NCI-H226 (cell line): ENCODE results near the gene GDF11.

Experiments used
- DNase-seq: peaks from one replicate; pipeline ENCODE4 v3.0.0-alpha.2; 2015

Gene GDF11

DNA sequence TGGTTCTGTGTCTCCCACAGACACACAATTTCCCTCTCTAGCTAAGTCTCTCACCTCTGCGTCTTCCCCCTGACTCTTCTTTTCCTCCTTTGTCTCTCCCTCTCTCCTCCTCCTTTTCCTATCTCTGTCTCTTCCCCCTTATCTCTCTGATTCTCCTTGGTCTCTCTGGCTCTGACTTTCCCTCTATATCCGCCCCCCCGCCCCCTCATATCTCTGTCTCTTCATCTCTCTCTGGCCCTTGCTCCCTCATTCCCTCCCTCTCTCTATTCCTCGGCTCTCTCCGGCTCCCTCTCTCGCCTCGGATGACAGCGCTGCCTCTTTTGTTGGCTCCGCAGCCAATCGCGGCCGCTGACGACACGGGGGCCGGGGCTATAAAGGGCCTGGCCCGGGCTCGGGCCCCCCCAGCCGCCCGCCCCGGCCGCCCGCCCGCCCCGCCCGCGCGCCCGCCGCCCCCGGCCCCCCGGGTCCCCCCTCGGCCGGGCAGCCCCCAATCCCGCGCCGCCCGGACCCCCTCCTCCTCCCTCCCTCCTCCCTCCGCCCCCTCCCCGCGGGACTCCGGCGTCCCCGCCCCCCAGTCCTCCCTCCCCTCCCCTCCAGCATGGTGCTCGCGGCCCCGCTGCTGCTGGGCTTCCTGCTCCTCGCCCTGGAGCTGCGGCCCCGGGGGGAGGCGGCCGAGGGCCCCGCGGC, at the start of gene GDF11:
Gene GDF11 (plus strand): TSS at position 404 of the 687 bp plus-strand sequence. CDS start 195 bp downstream, at position 599.
- DNase-seq: peak; percentile 82

DNA sequence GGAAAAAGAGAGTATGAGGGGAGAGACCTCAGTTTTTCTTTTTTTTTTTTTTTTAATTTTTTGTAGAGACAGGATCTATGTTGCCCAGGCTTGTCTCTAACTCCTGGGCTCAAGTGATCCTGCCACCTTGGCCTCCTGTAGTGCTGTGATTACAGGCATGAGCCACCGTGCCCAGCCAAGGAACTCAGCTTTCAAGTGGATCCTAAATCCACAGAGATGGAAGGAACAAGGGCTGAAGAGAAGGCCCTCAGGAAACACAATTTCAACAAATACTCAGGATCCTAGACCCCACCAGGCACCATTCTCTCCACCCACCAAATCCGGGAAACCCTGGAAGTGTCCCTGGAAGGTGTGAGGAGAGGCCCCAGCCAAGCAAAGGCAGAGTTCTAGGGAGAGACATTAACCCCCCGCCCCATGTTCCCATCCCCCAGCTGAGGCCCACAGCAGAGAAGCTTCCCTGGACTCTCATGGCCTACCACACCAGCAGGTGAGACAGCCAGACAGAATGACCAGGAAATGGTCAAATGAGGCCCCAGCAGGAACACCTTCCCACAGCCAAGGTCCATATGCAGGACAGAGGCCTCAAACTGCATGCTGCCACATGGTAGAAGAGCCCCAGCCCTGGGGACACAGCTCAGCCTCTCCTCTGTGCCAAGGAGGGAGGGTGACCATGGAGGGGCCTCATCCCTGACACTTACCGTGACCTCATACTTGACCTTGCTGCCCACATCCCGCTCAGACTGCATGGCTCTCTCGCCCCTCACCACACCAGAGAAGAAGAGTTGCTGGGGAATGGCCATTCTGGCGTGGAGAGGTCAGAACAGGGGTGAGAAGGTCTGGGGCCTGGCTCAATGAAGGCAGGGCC, 49.4 kb upstream of the GDF11 start:
- DNase-seq: no peak

- no peak for DNase-seq
Measured at GRCh38 chr12:55694188-55694515, 48.8 kb upstream of the GDF11 start.

GRCh38 chr12:55694651-55695050, 48.3 kb upstream of the GDF11 start:
- no peak for DNase-seq

- no peak for DNase-seq
Measured at GRCh38 chr12:55695349-55695748, 47.6 kb upstream of the GDF11 start.

DNA sequence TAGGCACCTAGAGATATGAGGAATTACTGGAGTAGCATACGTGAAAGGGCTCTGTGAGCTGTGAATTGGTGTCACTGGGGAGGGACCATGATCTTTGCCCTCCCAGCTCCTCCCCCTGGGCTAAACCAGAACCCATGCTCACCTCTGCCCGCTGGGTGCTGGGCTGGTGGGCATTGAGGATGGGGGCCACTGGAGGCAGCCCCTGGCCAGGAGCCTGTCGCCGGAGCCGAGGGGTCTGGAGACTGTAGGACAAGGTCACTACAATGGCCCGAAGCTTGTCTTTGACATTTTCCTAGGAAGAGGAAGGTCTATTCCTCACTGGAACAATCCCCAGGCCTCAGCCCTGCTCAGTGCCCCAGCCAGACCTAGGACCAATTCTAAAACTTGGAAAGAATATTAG, 46.8 kb upstream of the GDF11 start:
- no peak for DNase-seq

- DNase-seq: no peak
Measured at GRCh38 chr12:55696796-55697462, 46.0 kb upstream of the GDF11 start.

DNA sequence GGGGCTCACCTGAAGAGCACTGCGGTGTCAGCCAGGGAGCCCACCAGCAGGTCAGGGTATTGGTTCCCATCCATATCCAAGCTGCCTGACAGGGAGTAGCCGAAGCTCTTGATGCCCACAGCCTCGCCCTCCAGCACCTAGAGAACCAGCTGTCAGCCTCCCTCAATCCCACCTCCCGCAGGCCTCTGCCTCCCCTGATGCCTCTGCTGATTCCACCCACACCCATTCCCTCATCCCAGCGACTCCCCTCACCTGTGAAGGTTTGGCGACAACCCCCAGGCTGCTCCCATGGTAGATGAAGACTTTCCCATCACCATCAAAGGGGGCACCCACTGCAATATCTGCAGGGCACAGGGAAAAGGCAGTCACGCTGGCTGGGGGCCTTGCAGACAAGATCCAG, 45.2 kb upstream of the GDF11 start:
- no peak for DNase-seq

- no peak for DNase-seq
Measured at GRCh38 chr12:55698241-55698955, 44.5 kb upstream of the GDF11 start.

GRCh38 chr12:55698965-55699364, 44.0 kb upstream of the GDF11 start:
- no peak for DNase-seq

DNA sequence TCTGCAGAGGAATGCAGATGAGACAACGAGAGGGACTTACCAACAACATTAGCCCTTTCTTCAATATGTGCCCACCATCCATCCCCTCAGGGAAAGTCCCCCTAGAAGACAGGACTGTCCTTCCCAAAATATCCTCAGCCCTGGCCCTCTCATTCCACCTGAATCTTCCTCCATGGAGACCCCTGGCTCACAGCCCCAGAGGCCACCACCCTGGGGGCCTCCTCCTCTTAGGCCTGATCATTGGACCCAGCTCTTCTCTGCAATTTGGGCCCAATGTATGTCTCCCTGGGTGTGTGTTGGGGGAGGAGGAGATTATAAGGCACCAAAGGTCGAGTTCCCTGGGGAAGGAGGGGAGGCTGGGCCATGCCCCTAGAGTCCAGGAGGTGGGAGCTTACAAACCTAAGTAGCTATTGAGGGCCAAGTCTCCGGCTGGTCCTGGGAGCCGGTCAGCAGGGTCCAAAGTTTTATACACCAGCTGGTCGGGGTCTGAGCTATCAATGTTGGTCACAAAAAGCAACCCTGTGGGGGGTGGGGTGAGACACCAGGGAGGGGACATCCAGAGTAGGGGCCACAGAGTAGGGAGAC, 43.4 kb upstream of the GDF11 start:
- DNase-seq: no peak

- peak; percentile 31 for DNase-seq
Measured at GRCh38 chr12:55700255-55701018, 42.5 kb upstream of the GDF11 start.

DNA sequence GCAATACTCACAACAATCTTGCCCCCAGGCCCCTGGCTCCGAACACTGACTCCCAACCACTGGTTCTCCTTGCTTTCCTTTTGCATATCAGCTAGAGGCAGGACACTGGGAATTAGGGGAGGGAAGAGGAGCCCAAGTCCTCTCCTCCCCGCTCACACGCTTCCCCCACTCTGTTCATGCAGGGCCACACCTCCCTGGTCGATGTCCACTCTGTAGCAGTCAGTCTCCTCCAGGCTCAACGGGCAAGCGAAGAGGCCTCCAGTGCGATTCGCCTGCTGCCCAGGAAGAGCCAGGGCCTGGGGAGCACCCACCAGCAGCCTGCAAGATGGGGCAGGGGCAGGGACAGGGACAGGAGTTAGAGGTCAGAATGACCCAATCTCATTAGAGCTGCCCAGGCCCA, 40.1 kb upstream of the GDF11 start:
- no peak for DNase-seq

GRCh38 chr12:55703288-55703687, 39.6 kb upstream of the GDF11 start:
- DNase-seq: no peak

DNA sequence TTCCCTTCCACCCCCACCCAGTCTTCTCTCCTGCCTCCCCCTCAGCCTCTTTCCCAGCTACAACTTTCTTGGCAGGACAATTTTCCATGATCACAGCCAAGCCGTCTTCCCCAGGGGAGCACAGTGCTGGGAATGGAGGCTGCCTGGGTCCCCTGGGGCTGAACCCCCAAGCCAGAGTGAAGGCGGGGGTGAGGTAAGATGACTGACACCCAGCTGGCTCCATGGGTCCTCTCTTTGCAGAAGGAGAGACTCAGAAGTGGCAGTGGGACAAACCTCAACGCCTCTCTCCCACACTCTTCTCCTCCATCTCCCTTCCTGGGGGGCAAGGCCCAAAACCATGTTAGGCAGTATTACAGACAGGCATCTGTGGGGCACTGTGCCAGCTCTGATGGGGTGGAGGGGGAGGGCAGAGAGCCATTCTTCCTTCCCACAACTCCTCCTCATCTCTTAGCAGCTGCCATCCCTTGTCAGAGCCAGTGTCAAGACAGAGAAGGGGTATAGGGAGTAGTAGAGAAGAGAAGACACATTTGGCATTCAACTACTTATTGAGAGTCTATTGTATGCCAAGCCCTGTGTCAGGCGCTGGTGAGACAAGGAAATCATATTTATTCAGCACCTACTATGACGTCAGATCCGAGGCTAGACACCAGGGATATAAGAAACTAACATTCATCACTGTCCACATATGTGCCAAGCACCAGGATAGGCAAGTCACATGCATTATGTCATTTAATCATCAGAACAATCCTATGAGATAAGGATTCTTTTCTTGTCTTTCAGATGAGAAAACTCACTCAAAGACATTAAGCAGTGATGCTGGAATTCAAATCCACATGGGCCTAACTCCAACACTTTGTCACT, 38.8 kb upstream of the GDF11 start:
- peak; percentile 18 for DNase-seq

DNA sequence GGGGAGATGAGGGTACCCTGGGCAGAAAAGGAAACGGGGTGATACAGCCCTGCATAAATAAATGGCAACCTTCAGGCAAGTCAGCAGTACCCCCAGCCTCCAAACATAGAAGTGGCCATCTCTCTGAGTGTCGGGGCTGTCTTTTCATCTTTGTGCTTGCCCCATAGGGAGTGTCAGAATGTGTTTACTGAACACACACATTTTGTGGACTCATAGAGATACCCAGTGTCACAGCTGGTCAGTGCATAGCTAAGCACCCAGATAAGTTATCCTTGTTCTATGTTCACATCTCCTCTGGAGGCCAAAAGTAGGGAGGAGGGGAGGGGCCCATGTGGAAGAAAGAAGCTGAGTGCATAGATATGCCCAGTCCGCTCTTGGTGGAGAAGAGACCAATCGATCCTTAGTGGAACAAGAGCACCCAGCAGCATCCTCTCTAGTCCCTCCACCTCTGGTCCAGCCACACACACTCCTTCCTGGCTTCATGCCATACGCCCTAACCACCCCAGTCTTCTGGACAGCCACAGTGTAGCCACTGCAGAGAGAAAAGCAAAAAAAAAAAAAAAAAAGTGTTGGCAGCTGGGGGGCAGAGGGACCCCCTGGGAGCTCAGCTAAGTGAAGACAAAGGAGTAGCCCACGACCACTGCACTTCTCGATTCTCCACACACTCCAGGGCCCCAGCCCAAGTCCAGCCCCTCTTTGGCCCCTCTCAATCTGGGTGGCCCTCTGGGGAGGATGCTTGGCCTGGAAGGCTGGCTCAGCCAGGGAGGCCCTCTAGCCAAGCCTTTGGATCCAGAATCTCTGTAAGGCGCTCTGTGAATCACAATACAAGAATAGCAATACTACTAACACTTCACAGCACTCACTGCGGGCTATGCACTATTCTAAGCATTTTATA, 37.9 kb upstream of the GDF11 start:
- no peak for DNase-seq

DNA sequence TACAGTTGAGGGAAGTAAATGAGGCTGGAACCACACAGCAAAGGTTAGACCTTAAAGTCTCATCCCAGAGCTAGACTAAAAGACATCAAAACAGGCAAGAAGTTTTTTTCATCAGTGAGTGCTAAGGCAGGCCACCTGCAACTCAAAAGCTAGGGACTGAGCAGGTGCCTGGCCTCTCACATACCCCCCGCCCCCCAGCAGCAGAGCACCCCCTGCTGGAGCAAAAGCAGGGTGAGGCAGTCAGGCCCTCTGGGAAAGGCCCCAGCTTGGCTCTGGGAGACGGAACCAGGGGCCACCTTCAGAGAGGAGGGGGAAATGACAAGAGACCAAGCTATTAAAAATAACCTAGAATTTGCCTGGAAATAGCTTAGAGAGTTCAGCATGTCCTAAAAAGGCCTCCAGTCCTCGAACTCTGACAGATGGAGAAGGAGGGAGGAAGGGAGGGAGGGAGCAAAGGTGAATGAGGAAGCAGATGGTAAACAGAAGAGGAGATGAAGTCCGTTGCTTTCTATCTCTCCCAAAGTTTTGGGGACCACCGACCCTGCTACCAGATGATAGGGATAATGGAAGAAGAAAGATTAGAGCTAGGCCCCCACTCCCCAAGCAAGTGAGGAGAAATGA, 37.0 kb upstream of the GDF11 start:
- no peak for DNase-seq

DNA sequence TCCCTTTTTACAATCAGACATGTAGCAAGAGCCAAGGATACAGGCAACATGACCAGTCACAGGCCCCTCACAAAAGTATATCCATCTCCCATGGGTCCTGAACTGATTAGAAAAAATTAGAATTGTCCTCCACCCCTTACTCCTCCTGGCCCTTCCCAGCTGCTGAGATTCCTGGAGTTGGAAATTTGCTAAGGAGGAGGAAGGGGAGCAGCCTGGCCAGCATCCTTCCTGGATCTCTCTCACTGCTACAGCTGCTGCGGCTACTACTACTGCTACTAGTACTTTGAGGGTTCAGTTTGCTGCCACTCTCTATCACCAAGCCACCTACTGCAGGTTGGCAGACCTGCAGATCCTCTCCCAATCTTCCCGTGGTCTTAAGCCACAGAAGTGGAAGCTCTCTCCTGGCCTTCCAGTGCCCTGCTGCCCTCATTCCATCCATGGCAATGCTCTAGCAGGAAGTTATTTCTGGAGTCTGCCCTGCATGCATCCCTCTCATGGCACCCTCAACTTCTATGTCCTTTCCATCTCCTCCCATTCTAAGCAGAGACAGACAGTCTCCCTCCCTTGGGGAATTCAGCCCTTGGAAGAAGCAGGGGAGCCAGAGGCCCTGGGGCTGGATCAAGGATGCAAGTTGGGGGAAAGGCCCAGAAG, 36.2 kb upstream of the GDF11 start:
- DNase-seq: no peak

- no peak for DNase-seq
Measured at GRCh38 chr12:55707219-55707671, 35.7 kb upstream of the GDF11 start.
